HG03457 (cell line): ENCODE data around the gene PRKAR2B.
"Not testable (repeated sequence)": the region's sequence is repeated elsewhere in the genome, so short reads cannot be mapped to it uniquely, and the experiment has no call there.

Experiments
- ATAC-seq: cut with Tn5 transposase; IDR thresholded peaks from one replicate; pipeline ENCODE4 v1.9.1; 2021; ENCODE audit warnings: moderate number of reproducible peaks; ENCODE audit not compliant: unreplicated experiment

The PRKAR2B gene

GRCh38 chr7:107047902-107048782 is 3.6 kb downstream of the PRKAR2B start:
- ATAC-seq, result no peak

- ATAC-seq, result no peak
Observed at GRCh38 chr7:107048783-107049418, 4.4 kb downstream of the PRKAR2B start.

- no peak for ATAC-seq
Observed at GRCh38 chr7:107049480-107049879, 5.0 kb downstream of the PRKAR2B start.

DNA sequence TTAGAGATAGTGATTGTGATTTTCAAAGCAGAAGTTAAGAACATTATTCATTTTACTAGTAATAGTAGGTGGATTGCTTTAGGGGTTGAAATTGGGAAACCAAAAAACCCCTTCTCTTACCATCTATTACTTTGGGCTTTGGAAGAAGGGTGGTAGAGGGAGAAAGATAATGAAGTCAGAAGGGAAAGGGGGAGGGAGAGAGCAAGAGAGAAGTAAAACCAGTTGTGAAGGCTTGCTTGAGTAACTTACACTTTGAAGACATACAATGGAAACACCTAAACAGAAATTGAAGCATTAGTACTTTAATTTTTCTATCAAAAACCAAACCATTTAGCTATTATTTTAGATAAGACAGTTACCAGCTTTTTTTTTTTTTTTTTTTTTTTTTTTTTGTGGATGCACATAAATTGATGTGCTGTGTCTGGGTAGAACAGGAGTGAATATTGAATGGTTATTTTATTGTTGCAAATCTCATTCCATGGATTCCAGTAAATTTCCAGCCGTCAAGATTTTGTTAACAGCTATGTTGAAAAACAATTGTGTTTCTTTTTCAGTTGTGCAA is 5.5 kb downstream of the PRKAR2B start:
- no peak for ATAC-seq

DNA sequence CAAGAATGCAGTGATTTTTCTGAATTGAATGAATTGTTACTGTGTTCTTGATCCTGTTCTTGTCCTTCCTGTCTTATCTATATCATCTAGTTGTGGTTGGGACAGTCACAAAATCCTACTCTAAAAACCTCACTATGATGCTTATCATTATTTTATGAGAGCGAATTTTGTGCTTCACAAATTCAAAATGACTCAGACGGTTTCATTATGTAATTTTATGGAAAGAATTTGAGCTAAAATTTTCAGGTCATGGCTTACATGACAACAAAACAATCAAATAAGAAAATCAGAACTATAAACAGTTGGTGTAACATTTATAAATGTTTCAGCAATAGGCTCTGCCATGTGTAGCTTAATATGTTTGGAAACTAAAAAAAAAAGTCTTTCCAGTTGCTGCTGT is 6.9 kb downstream of the PRKAR2B start:
- ATAC-seq, result no peak

DNA sequence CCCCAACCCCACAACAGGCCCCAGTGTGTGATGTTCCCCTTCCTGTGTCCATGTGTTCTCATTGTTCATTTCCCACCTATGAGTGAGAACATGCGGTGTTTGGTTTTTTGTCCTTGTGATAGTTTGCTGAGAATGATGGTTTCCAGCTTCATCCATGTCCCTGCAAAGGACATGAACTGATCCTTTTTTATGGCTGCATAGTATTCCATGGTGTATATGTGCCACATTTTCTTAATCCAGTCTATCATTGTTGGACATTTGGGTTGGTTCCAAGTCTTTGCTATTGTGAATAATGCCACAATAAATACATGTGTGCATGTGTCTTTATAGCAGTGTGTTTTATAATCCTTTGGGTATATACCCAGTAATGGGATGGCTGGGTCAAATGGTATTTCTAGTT is 10.5 kb downstream of the PRKAR2B start:
- ATAC-seq, result not testable (repeated sequence)

- not testable (repeated sequence) for ATAC-seq
Observed at GRCh38 chr7:107056058-107056457, 11.6 kb downstream of the PRKAR2B start.

DNA sequence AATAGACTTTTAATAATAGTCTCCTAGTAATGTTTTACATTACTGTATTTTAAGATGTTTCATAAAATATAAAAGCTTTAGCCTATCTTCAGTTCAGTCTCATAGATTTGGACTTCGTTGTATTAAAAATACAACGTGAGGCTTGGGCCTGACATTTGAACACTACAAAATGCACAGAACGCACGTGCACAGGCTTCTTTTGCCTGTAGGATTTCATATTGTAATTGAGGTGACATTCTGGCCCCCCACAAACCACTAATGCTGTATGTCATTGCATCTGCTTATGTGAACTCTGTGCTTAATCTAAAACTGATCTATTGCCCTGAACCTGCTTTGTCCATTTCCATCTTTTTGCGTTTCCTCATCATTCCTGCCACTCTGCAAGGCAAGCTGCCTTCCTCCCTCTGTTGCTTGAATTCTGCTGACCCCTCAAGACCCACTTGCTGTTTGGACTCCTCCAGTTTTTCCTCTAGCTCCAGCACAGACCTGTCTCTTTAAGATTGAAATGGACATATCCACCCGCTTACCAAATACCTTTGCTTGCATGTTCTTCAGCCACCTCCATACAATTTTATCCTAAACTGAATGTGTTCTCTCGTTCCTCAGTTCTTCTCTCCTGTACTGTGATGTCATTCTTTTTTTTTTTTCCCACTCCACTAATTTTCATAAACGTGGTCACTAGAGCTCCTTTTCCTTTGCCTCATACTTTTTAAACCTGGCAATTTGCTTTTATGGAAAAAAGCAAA is 12.4 kb downstream of the PRKAR2B start:
- no peak for ATAC-seq

- ATAC-seq, result no peak
Observed at GRCh38 chr7:107057474-107057833, 12.9 kb downstream of the PRKAR2B start.

DNA sequence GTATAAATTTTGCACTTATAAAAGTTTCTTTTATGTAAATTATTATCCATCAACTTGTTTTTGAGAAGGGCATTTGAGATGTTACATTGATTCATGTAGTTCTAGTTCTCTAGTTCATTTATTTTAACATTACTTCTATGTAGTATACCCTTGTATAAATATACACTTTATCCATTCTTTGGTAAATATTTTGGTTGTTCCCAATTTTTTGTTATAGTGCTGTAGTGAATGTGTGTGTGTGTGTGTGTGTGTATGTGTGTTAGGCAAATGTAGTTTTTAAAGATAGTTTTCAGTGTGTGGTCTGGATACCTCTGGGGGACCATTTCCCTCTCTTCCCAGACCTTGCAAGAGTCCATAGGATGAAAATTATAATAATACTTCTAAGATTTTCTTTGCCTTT is 15.0 kb downstream of the PRKAR2B start:
- no peak for ATAC-seq

GRCh38 chr7:107063245-107064120 is 19.0 kb downstream of the PRKAR2B start:
- no peak for ATAC-seq

GRCh38 chr7:107064255-107064654 is 19.8 kb downstream of the PRKAR2B start:
- ATAC-seq, result no peak

GRCh38 chr7:107065929-107066247 is 21.4 kb downstream of the PRKAR2B start:
- ATAC-seq, result no peak

DNA sequence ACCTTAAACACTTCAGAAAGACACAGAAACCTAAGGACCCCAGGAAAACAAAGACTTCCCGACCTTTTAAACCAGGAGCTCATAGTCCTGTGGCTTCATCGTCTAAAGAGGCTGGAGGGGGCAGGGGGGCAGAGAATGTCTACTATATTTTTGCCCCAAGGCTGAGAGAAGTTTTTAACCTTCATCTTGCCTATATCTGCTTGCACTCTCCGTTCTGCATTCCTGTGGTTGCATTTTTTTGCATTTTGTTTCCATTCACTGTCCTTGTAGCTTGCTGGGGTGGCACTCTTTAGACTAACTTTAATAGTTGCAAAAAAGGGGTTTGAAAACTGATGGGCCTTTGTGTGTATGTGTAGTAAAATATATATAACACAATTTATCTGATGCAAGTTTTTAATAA is 23.7 kb downstream of the PRKAR2B start:
- ATAC-seq, result no peak

GRCh38 chr7:107069457-107069856 is 25.0 kb downstream of the PRKAR2B start:
- no peak for ATAC-seq

GRCh38 chr7:107070710-107071109 is 26.2 kb downstream of the PRKAR2B start:
- ATAC-seq, result no peak

DNA sequence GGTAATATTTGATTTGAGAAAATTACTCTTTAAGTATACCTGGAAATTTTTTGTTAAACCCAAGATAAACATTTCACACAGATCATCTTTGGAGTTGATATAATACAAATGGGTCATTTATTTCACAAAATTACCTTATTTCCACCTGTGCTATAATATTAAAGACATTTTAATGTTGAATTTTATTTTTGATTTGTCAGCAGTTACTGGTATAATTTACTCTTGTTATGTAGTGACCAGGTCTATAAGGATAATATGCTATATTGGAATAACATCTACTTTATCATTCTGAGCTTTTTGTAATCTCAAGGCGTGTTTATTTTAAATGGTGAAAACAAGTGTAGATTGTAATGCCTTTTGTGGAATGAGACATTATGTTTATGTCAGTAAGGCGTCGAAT is 26.6 kb downstream of the PRKAR2B start:
- no peak for ATAC-seq

- ATAC-seq, result no peak
Observed at GRCh38 chr7:107072133-107072532, 27.6 kb downstream of the PRKAR2B start.

DNA sequence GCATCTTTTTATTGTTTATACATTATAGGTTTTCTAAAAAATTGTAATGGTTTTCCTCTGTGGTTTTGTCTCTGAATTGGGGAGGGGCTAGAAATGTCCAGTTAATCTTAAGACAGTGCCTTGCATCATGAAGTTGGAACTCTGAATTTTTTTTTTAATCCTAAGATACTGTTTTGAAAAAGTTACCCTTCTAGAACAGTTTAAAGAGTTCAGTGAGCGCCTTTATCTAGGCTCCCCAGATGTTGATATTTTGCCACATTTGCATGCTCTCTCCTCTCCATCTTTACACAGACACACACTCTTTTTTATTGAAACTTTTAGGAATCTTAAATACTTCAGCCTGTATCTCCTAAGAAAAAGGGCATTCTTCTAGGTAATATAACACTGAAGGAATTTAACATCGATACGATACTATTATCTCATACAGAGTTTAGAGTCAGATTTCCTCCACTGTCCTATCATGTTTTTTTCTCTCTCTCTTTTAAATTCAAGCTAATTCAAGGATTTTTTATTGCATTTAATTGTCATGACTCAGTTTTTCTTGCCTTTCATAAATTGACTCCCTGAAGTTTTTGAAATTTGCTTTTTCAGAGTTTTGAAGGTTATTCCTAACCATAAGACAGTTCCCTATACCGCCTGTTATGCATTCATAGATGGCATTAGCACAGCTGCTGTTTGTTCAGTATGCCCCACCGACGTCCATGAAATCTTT is 31.5 kb downstream of the PRKAR2B start:
- no peak for ATAC-seq
